Erythroblast (primary cell): ENCODE results near the gene UBE2S.

Source experiments
- GATA1 ChIP-seq: IDR thresholded peaks from 2 replicates; pipeline ENCODE4 v1.6.1; 2011; ENCODE audit warnings: low read depth, mild to moderate bottlenecking, control low read depth, low read length, moderate library complexity
- POLR2A ChIP-seq: IDR thresholded peaks from 2 replicates; pipeline ENCODE4 v1.6.1; 2011; ENCODE audit warnings: mild to moderate bottlenecking, low read length

DNA sequence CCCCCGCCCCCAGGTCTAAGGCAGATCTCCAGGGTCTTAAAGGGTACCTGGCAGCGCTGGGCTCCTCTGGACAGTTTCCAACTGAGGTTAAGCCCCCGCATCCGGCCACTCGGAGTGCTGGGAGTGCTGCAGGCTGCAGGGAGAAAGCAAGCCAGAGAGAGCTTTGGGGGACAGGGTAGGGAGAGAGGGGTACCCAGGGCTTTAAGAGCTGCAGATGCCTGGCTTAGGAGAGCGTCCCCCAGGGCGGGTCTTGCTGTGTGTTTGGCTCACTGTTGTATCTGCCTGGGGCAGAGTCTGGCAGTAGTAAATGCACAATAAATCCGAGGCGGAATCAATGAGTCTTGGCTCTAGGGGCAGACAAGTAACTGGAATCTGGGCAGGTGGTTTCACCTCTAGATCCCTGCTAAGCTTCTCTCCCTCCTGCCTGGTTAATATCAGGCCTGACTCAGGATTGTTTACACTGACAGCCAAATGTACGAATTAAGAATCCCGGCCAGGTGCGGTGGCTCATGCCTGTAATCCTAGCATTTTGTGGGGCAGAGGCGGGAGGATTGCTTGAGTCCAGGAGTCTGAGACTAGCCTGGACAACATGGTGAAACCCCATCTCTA lies 52.3 kb downstream of the UBE2S start:
- no peak for TF ChIP-seq POLR2A
- no peak for TF ChIP-seq GATA1
